A673 (cell line): ENCODE data around the gene SLIT1. TPM values are rescaled to one million over a fixed set of nuclear protein-coding genes. Genes with fewer than 3 reads are reported as not detected.

Experiments used
- BruUV-seq: library from RNA; stranded (reverse); fragments of 400-500 nt; replicated peaks from 2 replicates; lab custom pipeline; 2021; lab: Mats Ljungman, UMichigan
- CTCF ChIA-PET: fragments of 300-600 bp; sonication (Branson Sonifier 250); formaldehyde crosslinking; loops from one replicate; lab custom pipeline; 2022; ENCODE audit warnings: antibody characterized with exemption; lab: Charles Lee
- POLR2A ChIA-PET: fragments of 300-600 bp; sonication (Branson Sonifier 250); formaldehyde crosslinking; loops from one replicate; lab custom pipeline; 2022; ENCODE audit warnings: antibody characterized with exemption; ENCODE audit not compliant: low non-redundant PET; lab: Charles Lee
- DNase-seq: peaks from one replicate; pipeline ENCODE4 v3.0.0-alpha.2; 2015; ENCODE audit warnings: low spot score
- H3K27ac ChIP-seq: fragments of 200-600 bp; sonication (generic); 2 replicates; pipeline ENCODE4 v1.5.1; 2016; ENCODE audit warnings: mixed run types, low read depth, mild to moderate bottlenecking, mixed read lengths, antibody characterized with exemption, low read length; ENCODE audit not compliant: poor library complexity, severe bottlenecking
- H3K27me3 ChIP-seq: fragments of 200-600 bp; sonication (generic); replicated peaks from 2 replicates; pipeline ENCODE4 v1.6.1; 2017; ENCODE audit warnings: mixed run types, low read depth, mild to moderate bottlenecking, mixed read lengths, antibody characterized with exemption, low read length; ENCODE audit not compliant: insufficient read depth, poor library complexity
- H3K36me3 ChIP-seq: fragments of 200-600 bp; sonication (generic); 2 replicates; pipeline ENCODE4 v1.6.1; 2016; ENCODE audit warnings: mixed run types, mild to moderate bottlenecking, mixed read lengths, antibody characterized with exemption, low read length; ENCODE audit not compliant: insufficient read depth, poor library complexity, severe bottlenecking
- H3K4me1 ChIP-seq: fragments of 200-600 bp; sonication (generic); 2 replicates; pipeline ENCODE4 v1.6.1; 2017; ENCODE audit warnings: mixed run types, mild to moderate bottlenecking, mixed read lengths, antibody characterized with exemption, low read length; ENCODE audit not compliant: insufficient read depth, poor library complexity, severe bottlenecking
- H3K4me3 ChIP-seq: fragments of 200-600 bp; sonication (generic); 2 replicates; pipeline ENCODE4 v1.5.1; 2016; ENCODE audit warnings: low read depth, mixed run types, mild to moderate bottlenecking, mixed read lengths, low read length; ENCODE audit not compliant: poor library complexity, severe bottlenecking
- H3K9me3 ChIP-seq: fragments of 200-600 bp; sonication (generic); 2 replicates; pipeline ENCODE4 v1.6.1; 2016; ENCODE audit warnings: mixed run types, low read depth, mild to moderate bottlenecking, mixed read lengths, antibody characterized with exemption, low read length; ENCODE audit not compliant: poor library complexity, severe bottlenecking
- EZH2 ChIP-seq: fragments of 200-600 bp; sonication (generic); IDR thresholded peaks from 2 replicates; pipeline ENCODE4 v1.6.1; 2017; ENCODE audit warnings: borderline replicate concordance, low read depth, mild to moderate bottlenecking, mixed read lengths, antibody characterized with exemption, low read length; ENCODE audit not compliant: poor library complexity, severe bottlenecking
- intact Hi-C: fragments of 100-400 bp; cut with micrococcal nuclease; formaldehyde crosslinking; loops from one replicate; pipeline ENCODE4 v1.10.0; 2022; ENCODE audit not compliant: unreplicated experiment
- total RNA-seq: library from RNA; stranded (reverse); gene quantifications from 2 replicates; pipeline ENCODE4 v1.2.3, GENCODE V29; 2021
- TF ChIP-seq, protein P1 (sequence below): fragments of 300-800, 200-600 bp; sonication (generic); conservative IDR thresholded peaks from 2 replicates; pipeline ENCODE4 v1.5.1; 2017; ENCODE audit warnings: low read depth, mild to moderate bottlenecking, antibody characterized with exemption, low read length, moderate library complexity, mixed read lengths

SLIT1 gene
- total RNA-seq, 1 experiment from 2014 or later: 0.43 TPM

- no TSS peak for BruUV-seq
- TF ChIP-seq, protein P1, sequence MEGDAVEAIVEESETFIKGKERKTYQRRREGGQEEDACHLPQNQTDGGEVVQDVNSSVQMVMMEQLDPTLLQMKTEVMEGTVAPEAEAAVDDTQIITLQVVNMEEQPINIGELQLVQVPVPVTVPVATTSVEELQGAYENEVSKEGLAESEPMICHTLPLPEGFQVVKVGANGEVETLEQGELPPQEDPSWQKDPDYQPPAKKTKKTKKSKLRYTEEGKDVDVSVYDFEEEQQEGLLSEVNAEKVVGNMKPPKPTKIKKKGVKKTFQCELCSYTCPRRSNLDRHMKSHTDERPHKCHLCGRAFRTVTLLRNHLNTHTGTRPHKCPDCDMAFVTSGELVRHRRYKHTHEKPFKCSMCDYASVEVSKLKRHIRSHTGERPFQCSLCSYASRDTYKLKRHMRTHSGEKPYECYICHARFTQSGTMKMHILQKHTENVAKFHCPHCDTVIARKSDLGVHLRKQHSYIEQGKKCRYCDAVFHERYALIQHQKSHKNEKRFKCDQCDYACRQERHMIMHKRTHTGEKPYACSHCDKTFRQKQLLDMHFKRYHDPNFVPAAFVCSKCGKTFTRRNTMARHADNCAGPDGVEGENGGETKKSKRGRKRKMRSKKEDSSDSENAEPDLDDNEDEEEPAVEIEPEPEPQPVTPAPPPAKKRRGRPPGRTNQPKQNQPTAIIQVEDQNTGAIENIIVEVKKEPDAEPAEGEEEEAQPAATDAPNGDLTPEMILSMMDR: no peak
- TF ChIP-seq EZH2: no peak
- no peaks in the 10 kb centered on the region for H3K4me1 ChIP-seq
- no peaks in the 10 kb centered on the region for H3K27me3 ChIP-seq
- H3K36me3 ChIP-seq: no peaks in the 10 kb centered on the region
- POLR2A ChIA-PET: no interaction called here
- intact Hi-C loops: no loop called here
- no peak for DNase-seq
- H3K9me3 ChIP-seq: no peaks in the 10 kb centered on the region
- H3K27ac ChIP-seq: no peak overlapping the region
- CTCF ChIA-PET: no interaction called here
- H3K4me3 ChIP-seq: no peak overlapping the region
Measured at GRCh38 chr10:97058521-97058920, 127.2 kb downstream of the SLIT1 start.

DNA sequence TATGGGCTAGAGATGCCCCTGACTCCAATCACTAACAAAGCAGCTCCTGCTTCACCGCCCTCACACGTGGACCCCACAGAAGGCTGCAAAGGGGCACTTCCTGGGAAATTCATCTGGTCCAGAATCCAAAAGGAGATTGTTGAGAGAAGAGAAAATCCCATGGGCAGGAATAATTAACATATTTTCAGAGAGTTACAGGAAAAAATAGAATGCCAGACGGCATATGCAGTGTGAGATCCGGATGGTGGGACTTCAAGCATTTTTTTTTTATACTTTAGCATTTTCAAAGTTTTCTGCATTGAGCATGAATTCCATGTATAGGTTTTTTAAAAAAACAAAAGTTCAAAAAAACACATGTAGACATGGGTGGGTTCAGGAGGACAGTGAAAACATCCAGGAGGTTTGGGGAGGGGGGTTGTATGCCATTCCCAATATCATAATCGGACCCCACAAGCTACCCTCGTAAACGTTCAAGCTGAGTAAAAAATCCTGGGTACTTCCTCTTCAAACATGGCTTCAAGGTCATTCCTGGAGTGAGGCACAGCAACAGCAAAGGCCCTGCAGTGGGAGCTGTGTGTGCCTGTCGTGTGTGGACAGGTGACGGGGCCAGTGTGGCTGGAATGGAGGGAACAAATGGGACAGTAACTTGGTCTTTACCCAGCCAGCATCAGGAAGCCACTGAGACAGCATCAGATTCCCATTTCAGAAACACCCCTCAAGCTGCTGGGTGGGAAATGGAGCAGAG lies 128.1 kb downstream of the SLIT1 start:
- Histone ChIP-seq H3K4me3 (no peak overlapping the region), H3K27me3 (peaks cover 5% of the 10 kb centered on the region), H3K36me3 (no peaks in the 10 kb centered on the region), H3K27ac (no peak overlapping the region), H3K4me1 (no peaks in the 10 kb centered on the region), H3K9me3 (no peaks in the 10 kb centered on the region)
- ChIA-PET POLR2A (interaction anchor here (0.7 kb wide), 1 partner anchor 70 kb away, joined by 4 read pairs; no protein-coding TSS in a partner anchor), CTCF (no interaction called here)
- intact Hi-C loops: no loop called here
- no peak for TF ChIP-seq EZH2
- TF ChIP-seq, protein P1: no peak
- BruUV-seq: no TSS peak
- DNase-seq: no peak

DNA sequence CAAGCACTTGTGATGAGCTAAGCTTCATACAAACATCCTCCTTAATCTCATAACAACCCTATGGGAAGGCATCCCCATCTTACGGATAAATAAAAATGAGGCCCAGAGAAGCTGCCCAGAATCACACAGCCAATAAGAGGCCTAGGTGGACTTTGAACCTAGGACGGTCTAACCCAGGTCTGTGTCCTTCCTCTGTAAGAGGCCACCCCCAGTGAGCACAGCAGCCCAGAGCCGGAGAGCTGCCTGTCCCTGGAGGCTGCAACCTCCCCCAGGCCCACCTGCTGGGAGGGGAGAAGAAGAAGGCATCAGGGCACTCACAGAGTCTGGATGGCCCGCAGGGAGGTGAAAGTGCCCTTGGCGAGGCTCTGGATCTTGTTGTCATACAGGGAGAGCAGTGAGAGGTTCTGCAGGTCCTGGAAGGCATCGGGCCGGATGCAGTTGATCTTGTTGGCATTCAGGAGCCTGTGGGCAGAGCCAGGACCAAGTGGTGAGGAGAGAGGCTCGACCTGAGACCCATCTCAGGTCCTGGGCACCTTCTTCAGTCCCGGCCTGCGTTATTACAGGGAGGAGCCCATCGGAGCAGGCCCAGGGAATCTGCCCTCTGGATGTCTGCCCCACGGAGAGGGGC lies 129.6 kb downstream of the SLIT1 start:
- Histone ChIP-seq H3K27ac (no peak overlapping the region), H3K4me1 (no peaks in the 10 kb centered on the region), H3K9me3 (no peaks in the 10 kb centered on the region), H3K36me3 (no peaks in the 10 kb centered on the region), H3K27me3 (peaks cover 6% of the 10 kb centered on the region), H3K4me3 (no peak overlapping the region)
- TF ChIP-seq, protein P1: no peak
- no peak for TF ChIP-seq EZH2
- POLR2A ChIA-PET: no interaction called here
- intact Hi-C loops: no loop called here
- CTCF ChIA-PET: no interaction called here
- no TSS peak for BruUV-seq
- DNase-seq: no peak
